HuH-7 (cell line): ENCODE measurements around the gene SPTSSB.

Experiments used
- DNase-seq: peaks from one replicate; pipeline ENCODE4 v3.0.0; 2011; ENCODE audit warnings: low spot score

The SPTSSB gene, protein sequence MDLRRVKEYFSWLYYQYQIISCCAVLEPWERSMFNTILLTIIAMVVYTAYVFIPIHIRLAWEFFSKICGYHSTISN

DNA sequence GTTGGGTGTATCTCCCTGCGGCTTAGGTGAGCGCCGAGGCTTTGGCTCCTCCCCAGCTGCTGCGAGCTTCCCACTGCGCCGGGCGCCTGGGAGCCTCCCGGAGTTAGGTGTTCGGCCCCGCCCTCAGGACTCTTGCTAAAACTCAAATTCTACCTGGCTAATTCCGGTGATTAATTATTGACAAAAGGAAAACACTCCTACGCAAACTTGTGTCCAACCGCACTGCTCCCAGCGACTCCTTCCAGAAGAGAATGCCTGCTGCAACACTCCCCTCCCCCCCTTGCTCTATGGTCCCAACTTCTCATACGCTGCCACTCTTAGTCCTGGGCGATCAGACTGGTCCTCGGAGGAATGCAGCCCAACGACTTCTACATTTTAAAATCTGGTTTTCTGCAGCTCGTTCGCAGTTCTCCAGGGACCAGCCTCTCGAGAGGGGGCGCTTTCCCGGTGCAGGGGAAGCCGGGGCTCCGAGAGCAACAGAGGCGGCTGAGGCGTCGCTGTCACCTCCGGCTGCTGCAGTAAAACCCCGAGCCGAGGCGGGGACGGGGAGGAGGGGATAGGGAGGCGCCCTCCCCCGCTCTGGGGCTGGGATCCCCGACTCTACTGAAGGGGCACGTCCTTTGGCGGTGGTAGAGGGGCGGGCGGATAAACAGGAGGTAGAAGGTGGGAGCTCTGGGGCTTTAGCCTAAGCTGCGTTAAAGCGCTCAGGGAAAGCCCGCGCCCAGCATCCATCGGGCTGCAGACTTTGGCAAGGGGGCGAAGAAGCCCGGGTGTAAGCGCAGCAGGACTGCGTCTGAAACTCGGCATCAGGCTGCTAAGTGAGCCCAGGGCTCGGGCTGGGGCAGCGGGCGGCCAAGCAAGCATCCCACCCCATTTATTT, at the start of gene SPTSSB:
TSS of gene SPTSSB (minus strand) at position 77 of the 880 bp plus-strand sequence. CDS start 25,194 bp downstream, outside the sequence.
- peak; percentile 44 for DNase-seq

DNA sequence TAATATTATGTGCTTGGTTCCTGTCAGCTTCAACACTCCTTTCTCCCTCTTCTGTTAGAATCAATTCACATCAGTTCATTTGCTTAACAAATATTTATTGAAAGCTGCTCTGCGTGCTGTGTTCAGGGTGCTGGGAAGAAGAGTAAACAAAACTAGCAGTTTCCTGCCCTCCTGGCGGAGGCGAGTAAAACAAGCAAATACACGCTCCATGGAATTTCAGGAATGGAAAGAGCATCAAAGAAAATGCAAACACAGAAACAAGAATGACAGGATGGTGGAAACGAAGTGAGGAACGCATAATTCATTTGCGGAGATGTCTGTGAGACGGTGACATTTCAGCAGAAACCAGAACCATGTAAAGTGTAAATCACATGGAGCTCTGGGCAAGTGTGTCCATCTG, 49.4 kb upstream of the SPTSSB start:
- peak; percentile 21 for DNase-seq

DNA sequence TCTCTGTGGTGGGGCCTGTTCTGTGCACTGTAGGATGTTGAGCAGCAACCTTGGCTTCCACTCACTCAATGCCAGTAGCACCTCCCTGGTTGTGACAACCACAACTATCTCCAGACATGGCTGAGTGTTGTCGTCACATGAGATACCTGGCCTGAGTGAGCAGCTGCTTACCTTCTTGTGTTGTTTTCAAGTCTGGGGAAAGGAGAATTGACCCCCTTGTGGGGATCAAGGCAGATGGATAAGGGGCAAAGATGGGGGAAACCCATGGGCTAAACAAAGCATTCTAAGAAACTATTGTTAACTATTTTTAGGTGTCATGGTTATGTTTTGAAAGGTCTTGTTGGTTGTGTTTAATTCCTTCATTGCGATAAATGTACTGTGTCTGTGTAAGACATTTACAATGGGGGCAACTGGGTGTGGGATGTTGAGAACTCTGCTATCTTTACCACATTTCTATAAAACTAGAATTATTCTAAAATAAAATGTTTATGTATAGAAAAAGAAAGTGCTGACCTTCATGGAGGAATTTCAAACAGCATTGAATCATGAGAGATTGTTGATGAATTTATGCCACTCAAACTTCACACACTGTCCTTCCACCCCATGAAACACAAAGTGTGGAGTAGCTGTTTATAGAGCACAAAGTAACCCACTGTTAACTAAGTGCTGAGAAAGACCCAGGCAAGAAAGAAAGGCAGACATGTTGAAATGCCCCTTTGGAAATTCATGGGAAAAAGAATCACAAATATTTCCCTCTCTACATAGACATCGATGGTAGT, 48.4 kb upstream of the SPTSSB start:
- DNase-seq: no peak

DNA sequence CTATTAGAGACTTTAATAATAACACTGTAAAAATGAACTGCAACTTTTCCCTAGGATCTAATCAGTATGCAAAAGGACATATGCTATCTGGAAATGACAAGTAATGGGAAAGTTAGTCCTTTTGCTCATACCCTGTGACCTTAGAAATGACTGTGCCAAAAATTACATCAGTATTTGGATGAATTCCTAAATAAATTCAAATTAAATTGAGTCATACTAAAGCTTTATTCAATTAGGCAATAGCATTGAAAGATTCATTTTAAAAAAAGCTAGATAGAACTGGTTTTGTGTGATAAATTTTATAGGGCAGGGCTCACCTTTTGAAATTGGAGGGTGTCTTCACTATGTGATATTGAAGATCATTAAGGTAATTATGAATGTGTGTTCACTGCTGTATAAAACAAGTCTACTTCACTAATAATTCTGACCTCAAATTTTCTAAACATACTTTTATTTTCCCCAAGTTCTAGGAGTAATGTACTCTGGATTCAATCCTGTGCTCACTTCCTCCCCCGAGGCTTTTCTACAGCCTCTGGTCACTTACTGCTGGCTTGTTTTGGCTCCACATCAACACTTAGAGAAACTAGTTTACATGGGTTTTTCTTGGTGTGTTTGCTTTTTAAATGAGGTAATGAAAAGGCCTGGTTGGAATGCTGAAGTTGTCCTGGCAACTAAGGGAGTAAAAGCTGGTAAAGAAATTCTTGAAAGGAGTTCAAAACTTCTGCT, 44.4 kb upstream of the SPTSSB start:
- DNase-seq: no peak

DNA sequence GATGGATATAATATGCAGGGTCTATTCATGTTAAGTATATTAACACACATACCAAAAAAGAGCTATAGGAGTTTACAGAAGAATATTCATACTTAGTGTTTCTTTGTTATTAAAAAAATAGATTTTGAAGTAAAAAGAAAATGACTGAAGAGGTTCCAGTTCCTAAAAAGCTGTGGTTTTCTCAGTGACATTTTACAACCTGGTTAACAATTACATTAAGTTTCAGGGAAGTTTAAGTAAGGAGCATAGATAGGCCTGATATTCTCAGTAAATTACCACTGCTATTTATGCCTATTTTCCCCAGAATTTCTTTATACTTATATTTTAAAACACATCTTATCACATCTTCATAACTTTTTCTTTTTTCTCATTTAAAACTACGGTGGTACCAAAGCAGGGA, 43.6 kb upstream of the SPTSSB start:
- DNase-seq: no peak

DNA sequence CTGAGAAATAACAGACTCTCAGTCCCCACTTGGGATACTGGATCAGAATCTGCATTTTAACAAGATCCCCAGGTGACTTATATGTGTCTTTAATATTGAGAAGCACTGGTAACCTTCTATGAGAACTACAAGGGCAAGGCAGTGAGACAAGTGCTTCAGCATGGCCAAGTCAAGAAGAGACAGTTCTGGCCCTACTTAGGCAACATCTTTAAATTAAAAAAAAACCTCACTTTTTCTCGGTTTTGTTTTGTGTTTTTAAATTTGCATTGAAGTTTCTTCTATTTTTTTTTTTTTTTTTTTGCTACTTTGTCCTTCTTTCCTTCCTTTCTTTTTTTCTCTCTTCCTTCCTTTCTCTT, 42.5 kb upstream of the SPTSSB start:
- DNase-seq: no peak

DNA sequence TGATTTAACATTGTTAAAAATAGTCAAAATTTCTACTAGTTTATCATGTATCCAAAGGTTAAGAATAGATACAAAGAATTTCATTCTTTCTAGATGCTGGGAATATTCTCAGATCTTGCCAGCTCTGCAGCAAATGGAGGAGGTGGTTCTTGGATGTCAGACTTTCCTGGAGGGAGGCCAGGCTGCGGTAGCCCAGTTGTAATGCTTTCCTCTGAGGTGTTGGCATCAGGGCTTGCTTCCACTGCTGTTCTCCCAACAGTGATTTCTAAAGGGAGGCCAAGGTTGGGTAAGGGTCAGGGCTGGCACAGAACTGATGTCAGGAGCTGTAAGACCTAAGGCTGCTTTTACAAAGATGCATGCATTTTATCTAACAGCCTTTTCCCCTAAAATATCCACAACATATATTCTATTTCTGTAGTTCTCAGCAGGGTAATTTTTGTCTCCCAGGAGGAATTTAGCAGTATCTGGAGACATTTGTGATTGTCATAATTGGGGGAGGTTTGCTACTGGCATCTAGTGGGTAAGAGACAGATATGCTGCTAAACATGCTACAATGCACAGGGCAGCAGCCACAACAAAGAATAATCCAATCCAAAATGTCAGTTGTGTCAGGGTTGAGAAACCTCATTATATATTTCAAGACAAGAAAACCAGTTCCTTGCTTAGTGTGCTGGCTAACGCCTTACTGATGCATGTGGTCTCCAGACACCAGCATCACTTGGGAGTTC, 42.0 kb upstream of the SPTSSB start:
- DNase-seq: no peak

DNA sequence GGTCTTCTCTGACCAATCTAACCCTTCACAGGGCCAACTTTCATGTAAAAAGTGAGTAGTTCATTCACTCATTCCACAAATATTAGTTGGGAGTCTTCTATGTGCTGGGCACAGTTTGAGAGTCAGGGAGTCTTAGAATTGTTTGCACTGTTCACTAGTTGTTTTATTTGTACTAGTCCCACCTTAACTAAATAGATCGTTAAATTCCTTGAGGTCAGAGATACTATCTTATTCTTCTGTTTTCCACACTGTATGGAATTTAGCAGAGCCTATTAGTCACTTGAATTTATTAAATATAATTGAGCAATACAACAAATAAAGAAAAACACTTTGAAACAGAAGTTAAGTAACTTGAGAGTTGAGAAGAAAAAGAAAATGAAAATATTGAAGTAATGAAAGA, 40.8 kb upstream of the SPTSSB start:
- DNase-seq: no peak

DNA sequence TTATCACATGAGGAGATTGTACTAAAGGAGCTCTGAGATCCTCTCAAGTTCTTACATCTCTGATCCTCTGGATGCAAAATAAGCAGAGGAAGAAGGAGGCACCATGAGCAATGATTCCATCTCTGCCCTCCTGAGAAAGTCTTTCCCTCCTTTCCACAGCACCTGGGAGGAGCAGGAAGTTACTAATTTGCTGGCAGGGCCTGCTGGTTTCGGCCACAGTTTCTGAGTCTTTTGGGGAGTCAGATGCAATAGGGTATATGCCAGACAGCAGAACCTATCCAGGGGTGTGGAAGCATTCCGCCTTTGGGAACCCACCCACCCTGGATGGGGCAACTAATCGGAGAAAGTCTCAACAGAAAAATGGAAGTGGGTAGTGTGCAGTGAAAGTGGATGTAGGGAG, 38.5 kb upstream of the SPTSSB start:
- no peak for DNase-seq

DNA sequence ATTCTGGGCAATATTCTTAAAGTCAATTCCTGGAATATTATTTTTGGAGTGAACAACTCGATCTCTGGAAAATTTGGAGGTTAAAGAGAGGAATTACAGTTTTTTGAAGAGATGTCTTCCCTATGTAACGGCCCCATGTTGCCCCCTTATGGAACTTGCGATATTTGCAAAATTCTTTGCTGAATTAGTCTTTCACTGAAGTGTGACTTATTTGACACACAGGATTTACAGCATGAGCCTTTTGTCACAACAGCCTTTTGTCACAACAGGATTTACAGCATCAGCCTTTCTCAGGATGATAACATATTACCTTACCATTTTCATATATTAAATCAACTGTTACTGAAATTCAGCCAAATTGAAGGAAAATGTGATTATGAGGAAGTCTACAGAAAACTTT, 37.8 kb upstream of the SPTSSB start:
- no peak for DNase-seq

DNA sequence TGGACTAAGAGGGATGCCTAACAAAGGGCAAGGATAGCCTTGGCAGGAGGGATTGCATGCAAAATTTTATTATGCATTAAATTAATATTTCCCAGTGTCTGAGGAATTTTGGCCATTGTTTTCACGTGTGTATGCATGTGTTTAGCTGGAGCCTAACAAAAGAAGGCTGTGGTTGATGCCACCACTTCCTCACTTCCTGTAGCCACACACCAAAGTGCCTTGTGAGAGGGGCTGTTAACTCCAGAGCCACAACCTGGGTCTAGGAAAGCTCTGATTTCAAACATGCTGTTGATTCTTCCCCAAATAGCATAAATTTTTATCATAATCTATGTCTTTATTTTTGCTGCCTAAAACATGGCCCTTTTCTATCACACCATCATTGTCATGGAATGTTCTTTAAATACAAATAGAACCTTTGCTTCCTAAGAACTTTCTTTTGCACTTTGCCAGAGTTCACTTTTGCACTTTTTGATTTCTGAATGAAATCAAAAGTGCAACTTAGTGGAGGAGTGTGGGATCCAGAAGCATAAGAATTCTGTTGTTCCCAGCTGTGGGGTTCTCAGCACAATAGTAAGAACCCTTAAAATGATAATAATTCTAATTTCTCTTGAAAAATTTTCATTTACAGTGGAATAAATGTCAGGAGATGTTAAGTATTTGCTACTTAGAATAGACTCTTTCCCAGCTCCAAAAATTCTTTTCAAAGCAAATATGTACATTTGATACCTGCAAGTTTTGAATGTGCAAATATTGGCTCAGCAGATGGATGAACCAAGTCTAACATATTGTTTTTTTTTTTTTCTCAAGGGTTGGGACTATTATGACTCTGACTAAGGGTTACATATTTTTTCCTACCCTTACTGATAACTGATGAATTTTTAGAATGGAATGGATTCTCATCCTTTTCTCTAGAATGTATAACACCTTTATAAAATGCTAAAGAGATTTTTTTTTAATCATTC, 35.6 kb upstream of the SPTSSB start:
- DNase-seq: no peak

DNA sequence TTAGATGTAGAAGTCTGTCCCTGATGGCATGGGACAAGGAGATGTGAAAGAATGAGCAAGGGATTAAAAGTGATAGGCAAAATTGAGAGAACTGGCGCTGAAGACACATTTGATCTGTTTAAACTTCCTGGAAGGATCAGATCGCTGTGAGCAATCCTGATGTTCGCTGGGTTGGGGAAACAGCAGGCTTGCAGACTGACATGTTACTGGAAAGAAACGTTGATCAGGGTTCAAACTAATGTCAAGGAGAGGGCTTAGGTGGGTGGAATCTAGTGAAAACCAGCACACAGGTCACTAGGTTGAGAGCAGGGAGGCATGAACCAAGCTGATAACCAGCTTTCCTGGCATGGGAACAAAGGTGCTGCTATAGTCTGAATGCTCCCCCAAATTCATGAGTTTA, 34.5 kb upstream of the SPTSSB start:
- no peak for DNase-seq

DNA sequence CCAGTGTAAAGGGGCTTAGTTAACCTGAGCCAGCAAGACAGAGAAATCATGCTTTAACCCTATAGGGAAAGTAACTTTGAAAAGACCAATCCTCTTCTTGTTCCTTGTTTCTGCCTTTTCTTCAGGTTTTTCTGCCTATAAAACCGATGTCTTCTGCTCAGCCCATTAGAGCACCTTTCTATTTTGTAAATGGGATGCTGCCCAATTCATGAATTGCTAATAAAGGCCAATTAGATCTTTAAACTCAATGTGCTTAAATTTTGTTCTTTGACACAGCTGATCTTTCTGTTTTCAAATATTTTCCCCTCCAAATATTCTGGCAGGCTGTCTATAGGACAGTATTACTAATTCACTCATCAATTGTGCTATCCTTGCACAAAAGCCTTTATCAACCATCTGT, 33.8 kb upstream of the SPTSSB start:
- DNase-seq: no peak

DNA sequence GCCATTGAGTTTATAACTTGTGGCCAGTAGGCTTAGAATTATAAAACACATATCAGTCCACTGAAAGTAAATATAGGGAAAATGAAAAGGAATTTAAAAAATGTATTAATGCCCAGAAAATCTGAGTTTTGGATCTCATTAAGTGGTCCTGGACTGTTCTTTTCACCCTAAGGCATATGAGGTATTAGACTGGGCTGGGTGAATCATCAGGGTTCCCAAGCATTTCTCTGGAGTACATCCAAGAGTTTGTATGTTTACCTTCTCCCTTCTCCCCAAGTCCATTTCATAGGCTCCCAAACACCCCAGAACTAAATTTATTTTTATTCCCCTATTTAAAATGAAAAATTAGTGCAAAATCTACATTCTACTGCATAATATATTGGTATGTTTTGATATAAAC, 31.9 kb upstream of the SPTSSB start:
- DNase-seq: no peak

DNA sequence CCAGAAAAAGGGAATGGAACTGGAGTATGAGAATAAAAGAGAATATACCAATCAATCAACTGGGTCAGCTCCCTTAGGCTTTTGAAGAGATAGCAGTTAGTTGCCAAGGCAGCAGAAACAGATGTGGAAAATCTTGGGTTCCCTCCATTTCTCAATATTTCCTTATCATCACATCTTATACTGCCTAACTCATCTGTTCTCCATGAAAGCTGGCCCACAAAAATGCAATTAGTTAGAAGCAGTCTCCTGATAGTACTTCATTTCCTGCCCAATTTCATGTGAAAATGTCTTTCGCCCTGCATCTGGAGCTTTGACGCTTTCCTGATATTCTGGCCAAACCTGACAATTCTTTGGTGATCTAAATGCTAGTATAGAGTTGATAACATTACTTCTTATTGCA, 30.1 kb upstream of the SPTSSB start:
- no peak for DNase-seq

DNA sequence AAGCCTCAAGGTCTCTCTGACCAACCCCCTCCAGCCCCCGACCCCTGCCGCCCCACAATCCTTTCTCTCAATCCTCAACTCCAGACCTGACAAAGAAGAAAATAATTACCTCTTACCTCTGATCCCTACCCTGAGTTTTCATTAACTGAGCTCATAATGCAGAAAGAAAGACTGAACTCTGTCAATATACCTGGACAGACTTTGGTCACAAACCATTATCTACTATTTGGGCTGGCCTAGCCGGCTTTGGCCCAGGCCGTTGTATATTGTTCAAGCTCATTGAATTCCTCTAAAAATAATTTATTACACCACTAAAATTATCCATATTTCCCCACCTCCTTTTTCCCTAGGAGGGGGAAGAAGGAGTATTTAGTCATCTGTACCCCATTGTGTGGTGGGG, 29.3 kb upstream of the SPTSSB start:
- no peak for DNase-seq

DNA sequence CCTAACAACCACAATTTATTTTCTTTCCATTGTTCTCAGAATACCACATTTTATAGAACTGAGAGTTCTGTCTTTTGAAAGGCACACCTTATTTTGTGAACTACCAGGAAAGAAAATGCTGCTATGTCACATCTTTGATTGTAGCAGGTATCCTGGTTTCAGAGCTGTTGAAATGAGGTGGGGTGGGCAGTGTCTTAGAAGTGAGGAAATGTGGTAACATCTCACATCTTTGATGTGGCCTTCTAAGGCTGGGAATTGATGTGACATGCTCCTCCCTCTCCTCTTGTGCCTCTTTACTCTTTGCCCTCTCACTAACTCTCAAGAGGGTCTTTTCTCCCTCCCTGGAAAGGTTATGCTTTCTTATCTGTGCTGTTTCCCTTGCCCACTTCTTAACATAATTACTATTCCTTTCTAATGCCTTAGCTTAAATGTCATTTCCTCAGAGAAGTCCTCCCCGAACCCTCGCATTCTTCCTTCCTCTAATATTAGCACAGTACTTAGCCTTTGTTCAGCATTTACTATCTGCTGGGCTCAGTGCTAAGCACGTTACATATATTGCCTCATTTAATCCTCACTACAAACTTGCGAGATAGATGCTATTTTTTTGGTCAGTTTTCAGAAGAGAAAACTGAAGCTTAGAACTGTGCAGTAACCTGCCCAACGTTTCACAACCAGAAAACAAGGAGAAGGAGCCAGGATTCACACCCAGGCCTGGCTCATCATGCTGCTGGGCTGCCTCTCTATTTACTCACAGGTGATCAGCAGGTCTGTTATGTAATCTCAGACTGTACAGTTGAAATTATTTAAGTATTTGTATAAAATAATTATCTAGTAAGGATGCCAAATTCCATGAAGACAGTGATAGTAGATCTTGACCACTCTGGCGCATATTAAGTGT, 24.0 kb upstream of the SPTSSB start:
- no peak for DNase-seq

DNA sequence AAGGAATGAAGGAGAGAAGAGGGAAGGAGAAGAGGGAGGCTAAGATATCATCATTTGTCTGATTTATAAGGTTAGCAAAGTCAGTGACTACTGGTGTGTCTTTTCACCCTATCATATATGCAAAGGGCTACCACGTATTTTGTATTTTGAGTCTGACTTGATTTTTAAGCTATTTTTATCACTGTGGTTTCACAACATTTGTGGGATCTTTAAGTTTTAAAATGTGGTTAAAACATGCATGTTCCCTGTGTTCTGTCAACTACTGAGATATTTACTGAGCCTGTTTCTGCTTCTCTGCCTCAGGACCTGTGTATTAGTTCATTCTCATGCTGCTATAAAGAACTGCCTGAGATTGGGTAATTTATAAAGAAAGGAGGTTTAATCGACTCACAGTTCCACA, 22.5 kb upstream of the SPTSSB start:
- DNase-seq: no peak

DNA sequence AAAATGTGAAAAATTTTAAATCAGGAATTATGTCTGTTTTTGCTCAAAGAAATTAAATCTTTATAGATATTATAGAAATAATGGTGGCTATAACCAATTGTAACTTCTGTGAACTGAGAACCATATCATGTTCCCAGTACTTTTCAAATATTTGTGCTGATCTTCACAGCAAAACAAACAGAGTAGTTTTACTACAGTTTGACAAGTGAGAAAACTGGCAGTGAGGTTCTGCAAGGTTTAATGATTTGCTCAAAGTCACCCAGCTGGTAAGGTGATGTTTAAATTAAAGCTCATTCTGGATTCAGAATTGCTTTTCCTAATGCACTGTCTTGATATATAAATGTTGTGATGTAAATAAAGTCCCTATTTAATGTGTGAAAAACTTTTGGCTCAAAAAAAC, 22.0 kb upstream of the SPTSSB start:
- no peak for DNase-seq

DNA sequence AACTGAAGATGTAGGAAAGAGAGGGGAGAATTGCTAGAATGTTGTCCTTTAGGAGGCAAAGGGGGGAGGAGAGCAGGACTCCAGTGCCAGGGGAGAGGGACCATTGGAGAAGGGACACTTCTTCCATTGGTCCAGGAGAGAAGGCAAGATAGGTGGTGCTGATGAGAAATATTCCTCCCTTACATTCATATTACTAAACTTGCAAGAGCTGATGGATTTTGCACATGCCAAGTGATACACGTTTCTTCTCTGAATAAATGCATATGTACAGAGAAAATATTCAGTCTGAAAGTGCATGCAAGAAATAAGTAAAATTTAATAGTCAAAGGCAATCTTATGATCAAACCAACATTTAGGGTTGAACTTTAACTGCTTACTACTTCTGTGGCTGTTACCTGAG, 21.5 kb upstream of the SPTSSB start:
- DNase-seq: no peak
